AG09309 (cell line): ENCODE data around the gene THOC7.
A peak's percentile ranks its signal among the peaks of the same experiment; 100 is the strongest.

Experiments used
- DNase-seq: peaks from one replicate; pipeline ENCODE4 v3.0.0-alpha.2; 2010; ENCODE audit warnings: low read depth
- H3K4me3 ChIP-seq: 2 replicates; pipeline ENCODE4 v1.5.1; 2011; ENCODE audit warnings: mild to moderate bottlenecking, low read depth, low read length, moderate library complexity; ENCODE audit not compliant: control insufficient read depth
- CTCF ChIP-seq: IDR thresholded peaks from 2 replicates; pipeline ENCODE4 v1.5.1; 2011; ENCODE audit warnings: mild to moderate bottlenecking, low read depth, low read length, inconsistent platforms; ENCODE audit not compliant: insufficient read depth, control insufficient read depth; ENCODE audit errors: missing control alignments

The THOC7 gene

GRCh38 chr3:63878394-63879060 is 14.9 kb upstream of the THOC7 start:
- TF ChIP-seq CTCF: no peak
- no peak for DNase-seq
- no peak overlapping the region for H3K4me3 ChIP-seq

DNA sequence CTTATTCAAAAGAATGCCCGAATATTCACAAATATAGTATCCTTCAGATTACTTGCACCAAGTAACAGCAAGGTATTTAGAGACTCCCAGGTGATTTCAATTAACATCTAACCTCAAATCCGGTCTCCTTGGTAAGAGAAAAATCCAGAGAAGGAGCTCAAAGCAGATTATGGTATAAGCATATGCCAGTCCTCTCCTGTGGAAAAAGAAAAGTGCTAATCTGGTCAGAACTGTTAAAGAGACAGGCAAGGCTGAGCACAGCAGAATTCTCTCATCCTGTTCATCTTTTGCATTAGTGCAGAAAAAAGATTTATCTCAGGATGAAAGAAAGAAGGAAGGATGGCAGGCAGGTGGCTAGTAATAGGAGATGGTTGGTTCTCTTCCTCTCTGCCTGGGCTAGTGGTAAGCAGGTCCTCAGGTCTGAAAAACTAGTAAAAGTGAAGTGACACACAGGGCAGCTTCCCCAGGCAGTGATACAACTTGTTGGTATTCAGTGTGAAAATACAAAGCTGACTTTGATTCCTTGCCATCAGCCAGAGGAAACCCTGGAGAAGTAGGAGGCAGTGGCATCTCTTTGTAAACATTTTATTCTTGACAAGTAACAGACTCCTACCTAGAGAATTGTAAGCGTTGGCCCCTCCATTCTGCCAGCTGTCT is 14.3 kb upstream of the THOC7 start:
- no peak for DNase-seq
- no peak overlapping the region for H3K4me3 ChIP-seq
- TF ChIP-seq CTCF: no peak

DNA sequence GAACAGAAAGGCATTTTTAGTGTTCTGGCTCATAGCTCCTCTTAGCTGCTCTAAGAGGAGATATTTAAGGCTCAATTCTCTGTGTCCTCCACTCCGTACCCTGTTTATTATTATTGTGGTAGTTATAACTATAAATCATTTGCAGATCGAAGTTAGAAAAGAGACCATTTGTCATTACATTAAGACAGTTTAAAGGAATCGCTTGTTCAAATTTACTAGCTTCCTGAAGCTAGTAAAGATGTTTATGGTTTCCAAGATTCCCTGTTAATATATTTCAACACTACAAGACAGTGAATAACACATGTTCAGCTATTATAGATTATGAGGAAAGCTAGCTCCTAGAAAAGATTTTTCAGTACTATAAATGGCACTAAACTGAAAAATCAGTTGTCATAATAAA is 12.7 kb upstream of the THOC7 start:
- H3K4me3 ChIP-seq: no peak overlapping the region
- TF ChIP-seq CTCF: no peak
- peak; percentile 16 for DNase-seq

GRCh38 chr3:63875510-63875909 is 11.9 kb upstream of the THOC7 start:
- DNase-seq: no peak
- H3K4me3 ChIP-seq: no peak overlapping the region
- TF ChIP-seq CTCF: no peak

DNA sequence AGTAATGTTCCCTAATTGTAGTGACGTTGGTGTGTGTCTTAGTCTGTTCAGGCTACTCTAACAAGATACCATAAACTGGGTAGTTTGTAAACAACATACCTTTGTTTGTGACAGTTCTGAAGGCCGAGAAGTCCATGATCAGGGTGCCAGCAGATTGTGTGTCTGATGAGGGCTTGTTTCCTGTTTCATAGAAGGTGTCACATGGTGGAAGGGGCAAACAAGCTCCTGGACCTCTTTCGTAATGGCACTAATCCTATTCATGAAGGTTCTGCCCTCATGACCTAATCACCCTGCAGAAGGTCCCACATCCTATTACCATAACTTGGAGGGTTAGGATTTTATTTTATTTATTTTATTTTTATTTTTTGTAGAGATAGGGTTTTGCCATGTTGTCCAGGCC is 11.2 kb upstream of the THOC7 start:
- DNase-seq: no peak
- H3K4me3 ChIP-seq: no peak overlapping the region
- no peak for TF ChIP-seq CTCF

- no peak for TF ChIP-seq CTCF
- no peak overlapping the region for H3K4me3 ChIP-seq
- peak; percentile 62 for DNase-seq
Measured at GRCh38 chr3:63872135-63872924, 8.7 kb upstream of the THOC7 start.
